K562 (cell line): ENCODE results near the gene RNF32. TPM values are rescaled to one million over a fixed set of nuclear protein-coding genes. Genes with fewer than 3 reads are reported as not detected.
A peak's percentile ranks its signal among the peaks of the same experiment; 100 is the strongest.

Experiments
- ATAC-seq: fragments of 200-7000 bp; cut with Tn5 transposase; 3 replicates; pipeline ENCODE4 v1.9.1; 2020; ENCODE audit warnings: moderate library complexity
- BruUV-seq: library from RNA; stranded (reverse); fragments of 400-500 nt; replicated peaks from 2 replicates; lab custom pipeline; 2021; lab: Mats Ljungman, UMichigan
- CTCF ChIA-PET: fragments of 300-600 bp; formaldehyde crosslinking; extraction: SDS; loops from one replicate; lab custom pipeline; 2021; ENCODE audit warnings: low intra/inter-chr PET ratio; lab: Yijun Ruan, JAX
- POLR2A ChIA-PET: fragments of 300-600, 350-650 bp; sonication (Branson Sonifier 250); formaldehyde crosslinking; extraction: SDS; loops from one replicate; lab custom pipeline; 2021; ENCODE audit warnings: antibody characterized with exemption, inconsistent platforms; lab: Yijun Ruan, JAX
- DNase-seq, 4 experiments: peaks; one replicate each; pipeline versions ENCODE4 v3.0.0 to v3.0.0-alpha.2; 2011 to 2018; ENCODE audit warnings: low spot score in 3 of 4, mixed read lengths in 3 of 4; ENCODE audit errors: extremely low read depth in 1 of 4
- FAIRE-seq: peaks from 2 replicates; lab custom pipeline; 2011; peaks lifted over from hg19 to GRCh38; lab: Jason Lieb, UNC
- H2AFZ ChIP-seq: 2 replicates; pipeline ENCODE4 v1.6.0; 2011; ENCODE audit warnings: low read depth, low read length, control low read depth, inconsistent platforms
- H3K27ac ChIP-seq: fragments of 200-600 bp; 3 replicates; pipeline ENCODE4 v1.8.0; 2011; ENCODE audit warnings: low read depth, mild to moderate bottlenecking, control low read depth, inconsistent platforms, low read length, moderate library complexity, mixed read lengths; ENCODE audit errors: extremely low read depth
- H3K27me3 ChIP-seq, 2 experiments: fragments of 300-600 bp in 1 of 2; 2 replicates in 1 of 2; 3 replicates in 1 of 2; pipeline versions ENCODE4 v1.6.0 to v1.8.0; 2011; ENCODE audit warnings: inconsistent platforms in 2 of 2, low read length in 2 of 2, mild to moderate bottlenecking in 1 of 2, mixed read lengths in 1 of 2, moderate library complexity in 1 of 2; ENCODE audit not compliant: control insufficient read depth in 2 of 2, insufficient read depth in 2 of 2
- H3K36me3 ChIP-seq: fragments of 300-600 bp; 3 replicates; pipeline ENCODE4 v1.8.0; 2011; ENCODE audit warnings: mild to moderate bottlenecking, low read length, inconsistent platforms; ENCODE audit not compliant: control insufficient read depth, insufficient read depth
- H3K4me1 ChIP-seq, 2 experiments: fragments of 200-600 bp in 1 of 2; replicated peaks in 1 of 2; 2 replicates in 1 of 2; 3 replicates in 1 of 2; pipeline versions ENCODE4 v1.5.1 to v1.8.0; 2011; ENCODE audit warnings: inconsistent platforms in 2 of 2, low read length in 2 of 2, mild to moderate bottlenecking in 1 of 2, mixed read lengths in 1 of 2, moderate library complexity in 1 of 2; ENCODE audit not compliant: control insufficient read depth in 2 of 2, insufficient read depth in 2 of 2
- H3K4me2 ChIP-seq: 2 replicates; pipeline ENCODE4 v1.6.1; 2011; ENCODE audit warnings: low read length, control low read depth, inconsistent platforms, mixed read lengths; ENCODE audit not compliant: insufficient read depth
- H3K4me3 ChIP-seq: fragments of 200-600 bp; sonication (generic), shearing (Covaris generic); 2 replicates; pipeline ENCODE4 v1.5.1; 2016; ENCODE audit warnings: control low read depth, inconsistent platforms
- H3K79me2 ChIP-seq: fragments of 200-600 bp; 3 replicates; pipeline ENCODE4 v1.8.0; 2011; ENCODE audit warnings: low read length, inconsistent platforms; ENCODE audit not compliant: control insufficient read depth, insufficient read depth
- H3K9ac ChIP-seq, 2 experiments: 2 replicates each; pipeline versions ENCODE4 v1.6.0 to v1.6.1; 2011; ENCODE audit warnings: low read depth in 2 of 2, low read length in 2 of 2, control low read depth in 1 of 2, inconsistent platforms in 1 of 2, mild to moderate bottlenecking in 1 of 2, mixed read lengths in 1 of 2; ENCODE audit not compliant: insufficient read depth in 1 of 2
- H3K9me1 ChIP-seq: one replicate; pipeline ENCODE4 v1.6.0; 2011; ENCODE audit warnings: inconsistent platforms, mild to moderate bottlenecking, low read length, moderate library complexity; ENCODE audit not compliant: control insufficient read depth, insufficient read depth
- H3K9me3 ChIP-seq: replicated peaks from 2 replicates; pipeline ENCODE4 v1.5.1; 2011; ENCODE audit warnings: low read depth, low read length, inconsistent platforms; ENCODE audit not compliant: control insufficient read depth, insufficient read depth
- H4K20me1 ChIP-seq: replicated peaks from 2 replicates; pipeline ENCODE4 v1.6.1; 2011; ENCODE audit warnings: low read length, inconsistent platforms, mixed read lengths; ENCODE audit not compliant: control insufficient read depth, insufficient read depth
- CHD2 ChIP-seq: IDR thresholded peaks from 2 replicates; pipeline ENCODE4 v1.6.1; 2011; ENCODE audit warnings: low read depth, low read length
- CTCF ChIP-seq, 3 experiments: IDR thresholded peaks in 2 of 3; conservative IDR thresholded peaks in 1 of 3; 2 replicates each; pipeline ENCODE4 v1.5.1; 2011 to 2012; ENCODE audit warnings: low read length in 3 of 3, mild to moderate bottlenecking in 3 of 3, control low read depth in 2 of 3, improper control_type of control experiment in 1 of 3, inconsistent platforms in 1 of 3, low read depth in 1 of 3, mixed read lengths in 1 of 3, moderate library complexity in 1 of 3; ENCODE audit not compliant: insufficient read depth in 2 of 3
- E2F3 ChIP-seq: fragments of 250-450 bp; sonication (Bioruptor Pico); IDR thresholded peaks from 2 replicates; pipeline ENCODE4 v1.4.0; 2020; ENCODE audit warnings: mild to moderate bottlenecking
- GATAD2B ChIP-seq: fragments of 450-650 bp; IDR thresholded peaks from 2 replicates; pipeline ENCODE4 v1.6.1; 2017; ENCODE audit warnings: mild to moderate bottlenecking, borderline replicate concordance
- HLTF ChIP-seq: fragments of 450-650 bp; IDR thresholded peaks from 2 replicates; pipeline ENCODE4 v1.6.1; 2016
- LEF1 ChIP-seq: fragments of 450-650 bp; IDR thresholded peaks from 2 replicates; pipeline ENCODE4 v1.6.1; 2016; ENCODE audit warnings: mild to moderate bottlenecking
- MED1 ChIP-seq: sonication (generic); formaldehyde crosslinking; IDR thresholded peaks from 2 replicates; pipeline ENCODE4 v1.8.1; 2023; ENCODE audit warnings: missing genetic modification reagents, borderline replicate concordance
- NR2F6 ChIP-seq: fragments of 450-650 bp; formaldehyde crosslinking; IDR thresholded peaks from 2 replicates; pipeline ENCODE4 v1.4.0; 2020; ENCODE audit warnings: mild to moderate bottlenecking
- SRSF7 ChIP-seq: fragments of 200-400 bp; formaldehyde crosslinking; optimal IDR thresholded peaks from 2 replicates; pipeline ENCODE3; 2017; ENCODE audit warnings: mild to moderate bottlenecking, low read depth, low read length
- ZC3H11A ChIP-seq: IDR thresholded peaks from 2 replicates; pipeline ENCODE4 v1.6.1; 2012; ENCODE audit warnings: low read depth, low read length, improper control_type of control experiment
- ZNF140 ChIP-seq: fragments of 250-450 bp; sonication (Bioruptor Pico); IDR thresholded peaks from 2 replicates; pipeline ENCODE4 v1.8.0; 2021; ENCODE audit warnings: moderate library complexity, mild to moderate bottlenecking, inconsistent platforms
- ZNF707 ChIP-seq: fragments of 250-450 bp; sonication (Bioruptor Pico); conservative IDR thresholded peaks from 2 replicates; pipeline ENCODE4 v1.8.0; 2022; ENCODE audit warnings: inconsistent platforms, mild to moderate bottlenecking, moderate library complexity
- WGBS: fragments of 100-300 bp; shearing (Covaris generic); methylation state at CpG from one replicate; pipeline ENCODE4 v1.1.6; 2016; ENCODE audit warnings: low coverage, mixed read lengths; ENCODE audit not compliant: insufficient coverage; ENCODE audit errors: missing lambda C conversion rate; 5-methylcytosine and 5-hydroxymethylcytosine counted together
- in situ Hi-C: fragments of 300-500 bp; cut with MboI; formaldehyde crosslinking; loops from 4 replicates; pipeline ENCODE4 v1.15.0; 2018; ENCODE audit warnings: inconsistent platforms, mixed read lengths
- intact Hi-C: fragments of 100-400 bp; cut with micrococcal nuclease; formaldehyde crosslinking; loops from 2 replicates; pipeline ENCODE4 v1.14.2; 2022
- polyA plus RNA-seq, 8 experiments: library from polyadenylated mRNA; depleted of rRNA in 4 of 8; stranded (reverse) in 5 of 8; unstranded in 3 of 8; fragments of >200 nt; fragmentation: Nextera tagmentation in 2 of 8; fragmentation: Illumina TruSeq in 1 of 8; extraction: Ambion mirVana in 2 of 8; extraction: Trizol in 1 of 8; gene quantifications; 2 replicates each; pipeline versions ENCODE4 v1.2.1 to v1.2.3, GENCODE V29; 2011 to 2014; ENCODE audit warnings: inconsistent platforms in 1 of 8, missing spikeins in 1 of 8
- total RNA-seq, 7 experiments: library from RNA; depleted of rRNA in 6 of 7; stranded (reverse); fragments of >200 nt in 6 of 7; fragmentation: Illumina TruSeq in 2 of 7; extraction: Trizol in 2 of 7; gene quantifications; 2 replicates each; pipeline versions ENCODE4 v1.2.1 to v1.2.3, GENCODE V29; 2011 to 2021; ENCODE audit warnings: low replicate concordance in 1 of 7

RNF32 gene
- total and polyA plus RNA-seq, 9 of the 15 experiments (the other 6 are each of a cell fraction or from before 2014, with no cell fraction given), result 2.6 to 7.0 (median 4.6) TPM

GRCh38 chr7:156665101-156665500 lies 24.5 kb downstream of the RNF32 start:
- TF ChIP-seq GATAD2B (no peak), CHD2 (no peak), E2F3 (CRISPR knock-in tag) (no peak), ZNF707 (CRISPR knock-in tag) (no peak)
- no peak for DNase-seq
- in situ Hi-C loops (no loop called here), intact Hi-C loops (no loop called here)
- POLR2A ChIA-PET, result interaction anchor here (0.7 to 2.0 kb wide), 3 partner anchors 8 to 25 kb away, joined by 4 to 6 read pairs (median 5); no protein-coding TSS in a partner anchor
- H3K36me3 ChIP-seq, result peaks cover 8% of the 10 kb centered on the region; the same call in 1 of the 3 replicates
- no peak overlapping the region for H3K4me3 ChIP-seq
- H3K79me2 ChIP-seq, result no peaks in the 10 kb centered on the region
- no peaks in the 10 kb centered on the region for H3K9me1 ChIP-seq
- no peaks in the 10 kb centered on the region for H4K20me1 ChIP-seq
- WGBS, result 93% methylated on average over 4 of the region's 4 CpGs
- peaks cover 11 to 14% of the 10 kb centered on the region in 2 experiments; a peak in 4 of 5 replicates for H3K4me1 ChIP-seq
- H3K9ac ChIP-seq, result no peak overlapping the region
- H2AFZ ChIP-seq, result no peak overlapping the region
- H3K4me2 ChIP-seq, result no peak overlapping the region
- H3K27ac ChIP-seq, result no peak overlapping the region
- BruUV-seq, result no TSS peak
- H3K9me3 ChIP-seq, result no peaks in the 10 kb centered on the region
- no peak for FAIRE-seq
- H3K27me3 ChIP-seq, result no peaks in the 10 kb centered on the region
- CTCF ChIA-PET, result no interaction called here
- ATAC-seq, result no peak

GRCh38 chr7:156666368-156667109 lies 26.0 kb downstream of the RNF32 start:
- H3K9me1 ChIP-seq, result no peaks in the 10 kb centered on the region
- ChIA-PET CTCF (no interaction called here), POLR2A (interaction anchor here (1.2 to 2.1 kb wide), 3 partner anchors 8 to 23 kb away, joined by 3 to 9 read pairs (median 4); no protein-coding TSS in a partner anchor)
- no peak for DNase-seq
- no peak overlapping the region for H3K27ac ChIP-seq
- intact Hi-C loops, result no loop called here
- H3K9me3 ChIP-seq, result no peaks in the 10 kb centered on the region
- no peaks in the 10 kb centered on the region for H4K20me1 ChIP-seq
- no peak overlapping the region for H2AFZ ChIP-seq
- no peak overlapping the region for H3K9ac ChIP-seq
- no TSS peak for BruUV-seq
- H3K4me2 ChIP-seq, result no peak overlapping the region
- H3K4me1 ChIP-seq, result peaks cover 9 to 14% of the 10 kb centered on the region in 2 experiments; a peak in 4 of 5 replicates
- 72% methylated on average over 8 of the region's 8 CpGs for WGBS
- in situ Hi-C loops, result no loop called here
- no peak for FAIRE-seq
- no peak overlapping the region for H3K4me3 ChIP-seq
- ATAC-seq, result peak; percentile 17; the same call in 1 of the 3 replicates
- no peaks in the 10 kb centered on the region for H3K27me3 ChIP-seq
- H3K36me3 ChIP-seq, result peaks cover 20% of the 10 kb centered on the region; the same call in 1 of the 3 replicates
- H3K79me2 ChIP-seq, result no peaks in the 10 kb centered on the region
- no peak for TF ChIP-seq HLTF
- no peak for TF ChIP-seq MED1 (CRISPR knock-in tag)
- TF ChIP-seq CTCF (IDR thresholded peaks at IDR 0.05 in 2 of 3, conservative IDR thresholded peaks at IDR 0.05 in 1 of 3; ENCODE audit: insufficient read depth in 2 of 3, low read depth in 1 of 3, low read length in 3 of 3), result no peak
- TF ChIP-seq ZNF140, result no peak
- TF ChIP-seq LEF1, result no peak
- TF ChIP-seq ZC3H11A, result no peak
- no peak for TF ChIP-seq NR2F6 (CRISPR knock-in tag)
- no peak for TF ChIP-seq SRSF7
